Measurements from ENCODE around the gene SOCS7.

- TF ChIP-seq YY1 (IDR thresholded peaks at IDR 0.05; ENCODE audit: insufficient read depth, insufficient read length) (no peak), ZNF274 (IDR thresholded peaks at IDR 0.05; ENCODE audit: low read depth, low read length) (no peak)
These were observed 51.3 kb downstream of the SOCS7 start for GRCh38 chr17:38402897-38403296.

All from NT2/D1 (cell line).